HCT116 (cell line): ENCODE measurements around the gene PIK3R1. TPM values are rescaled to one million over a fixed set of nuclear protein-coding genes. Genes with fewer than 3 reads are reported as not detected.

Source experiments
- ATAC-seq: fragments of 200-7000 bp; cut with Tn5 transposase; 2 replicates; pipeline ENCODE4 v1.9.1; 2020; ENCODE audit warnings: mild to moderate bottlenecking, moderate library complexity
- BruUV-seq: library from RNA; stranded (reverse); fragments of 400-500 nt; replicated peaks from 2 replicates; lab custom pipeline; 2021; lab: Mats Ljungman, UMichigan
- CTCF ChIA-PET: fragments of 300-600 bp; sonication (Branson Sonifier 250); formaldehyde crosslinking; loops from one replicate; lab custom pipeline; 2021; ENCODE audit warnings: antibody characterized with exemption; lab: Charles Lee
- POLR2A ChIA-PET: fragments of 300-600, 350-600 bp; sonication (Branson Sonifier 250); formaldehyde crosslinking; loops from one replicate; lab custom pipeline; 2021; ENCODE audit warnings: antibody characterized with exemption; lab: Charles Lee
- RAD21 ChIA-PET, 2 experiments: fragments of 300-600 bp; sonication (Branson Sonifier 250); formaldehyde crosslinking; loops; one replicate each; lab custom pipeline; 2023; ENCODE audit warnings: low total read pairs in 2 of 2; ENCODE audit not compliant: uncharacterized antibody in 2 of 2, unreplicated experiment in 2 of 2, low non-redundant PET in 1 of 2; lab: Charles Lee
- DNase-seq: peaks from one replicate; pipeline ENCODE4 v3.0.0-alpha.2; 2010; ENCODE audit warnings: low read depth, low spot score
- H2AFZ ChIP-seq: fragments of 200-600 bp; shearing (Covaris generic), sonication (generic); 2 replicates; pipeline ENCODE4 v1.6.1; 2017; ENCODE audit warnings: low read depth, mixed run types, mixed read lengths, antibody characterized with exemption, low read length; ENCODE audit not compliant: poor library complexity, severe bottlenecking
- H3K27ac ChIP-seq: 2 replicates; pipeline ENCODE4 v1.5.1; 2012; ENCODE audit warnings: low read depth, low read length
- H3K27me3 ChIP-seq: fragments of 200-600 bp; sonication (generic); 2 replicates; pipeline ENCODE4 v1.6.1; 2016; ENCODE audit warnings: mixed run types, low read length, mixed read lengths; ENCODE audit not compliant: insufficient read depth
- H3K36me3 ChIP-seq, 2 experiments: fragments of 200-500 bp in 1 of 2; fragments of 200-600 bp in 1 of 2; sonication (Bioruptor generic) in 1 of 2; sonication (generic) in 1 of 2; 2 replicates each; pipeline versions ENCODE4 v1.5.1 to v1.6.1; 2014 to 2016; ENCODE audit warnings: low read length in 2 of 2, inconsistent platforms in 1 of 2, mixed read lengths in 1 of 2, mixed run types in 1 of 2; ENCODE audit not compliant: insufficient read depth in 2 of 2, control insufficient read depth in 1 of 2
- H3K4me1 ChIP-seq, 2 experiments: fragments of 200-600 bp in 1 of 2; sonication (generic) in 1 of 2; 2 replicates each; pipeline versions ENCODE4 v1.5.1 to v1.6.1; 2012 to 2017; ENCODE audit warnings: low read length in 2 of 2, inconsistent platforms in 1 of 2, mild to moderate bottlenecking in 1 of 2, mixed read lengths in 1 of 2, mixed run types in 1 of 2, moderate library complexity in 1 of 2; ENCODE audit not compliant: insufficient read depth in 2 of 2, control insufficient read depth in 1 of 2
- H3K4me2 ChIP-seq: fragments of 200-600 bp; sonication (generic); 2 replicates; pipeline ENCODE4 v1.6.1; 2017; ENCODE audit warnings: mixed run types, low read length, mixed read lengths
- H3K4me3 ChIP-seq, 2 experiments: fragments of 200-600 bp in 1 of 2; sonication (generic) in 1 of 2; replicated peaks in 1 of 2; 2 replicates each; pipeline ENCODE4 v1.5.1; 2011 to 2016; ENCODE audit warnings: low read length in 2 of 2, control low read depth in 1 of 2, low read depth in 1 of 2, mild to moderate bottlenecking in 1 of 2, mixed read lengths in 1 of 2, mixed run types in 1 of 2
- H3K79me2 ChIP-seq: fragments of 200-600 bp; sonication (generic); 2 replicates; pipeline ENCODE4 v1.6.1; 2017; ENCODE audit warnings: mild to moderate bottlenecking, mixed run types, low read length, moderate library complexity, mixed read lengths; ENCODE audit not compliant: insufficient read depth
- H3K9ac ChIP-seq: fragments of 200-600 bp; sonication (generic); 2 replicates; pipeline ENCODE4 v1.6.1; 2016; ENCODE audit warnings: low read length, mixed read lengths
- H3K9me2 ChIP-seq: fragments of 200-600 bp; sonication (generic), shearing (Covaris generic); 2 replicates; pipeline ENCODE4 v1.6.1; 2017; ENCODE audit warnings: mixed run types, mild to moderate bottlenecking, moderate library complexity; ENCODE audit not compliant: insufficient read depth
- H3K9me3 ChIP-seq, 2 experiments: fragments of 200-500 bp in 1 of 2; fragments of 200-600 bp in 1 of 2; sonication (Bioruptor generic) in 1 of 2; sonication (generic) in 1 of 2; 2 replicates each; pipeline ENCODE4 v1.6.1; 2014 to 2017; ENCODE audit warnings: low read length in 2 of 2, mixed read lengths in 2 of 2, inconsistent platforms in 1 of 2, low read depth in 1 of 2, mild to moderate bottlenecking in 1 of 2, mixed run types in 1 of 2, moderate library complexity in 1 of 2; ENCODE audit not compliant: control insufficient read depth in 1 of 2, insufficient read depth in 1 of 2
- H4K20me1 ChIP-seq: fragments of 200-600 bp; sonication (generic), shearing (Covaris generic); 2 replicates; pipeline ENCODE4 v1.6.1; 2017; ENCODE audit warnings: mixed run types, mild to moderate bottlenecking, moderate library complexity; ENCODE audit not compliant: insufficient read depth
- ATF3 ChIP-seq: IDR thresholded peaks from 2 replicates; pipeline ENCODE4 v1.6.1; 2012
- CBX3 ChIP-seq: IDR thresholded peaks from 2 replicates; pipeline ENCODE4 v1.6.1; 2012; ENCODE audit warnings: low read depth
- CEBPB ChIP-seq: IDR thresholded peaks from 2 replicates; pipeline ENCODE4 v1.6.1; 2012; ENCODE audit warnings: low read depth
- CTCF ChIP-seq, 3 experiments: fragments of 200-600 bp in 1 of 3; sonication (generic) in 1 of 3; IDR thresholded peaks in 2 of 3; conservative IDR thresholded peaks in 1 of 3; 2 replicates each; pipeline ENCODE4 v1.5.1; 2012 to 2017; ENCODE audit warnings: low read depth in 2 of 3, low read length in 2 of 3, antibody characterized with exemption in 1 of 3, borderline replicate concordance in 1 of 3, control low read depth in 1 of 3, mild to moderate bottlenecking in 1 of 3, mixed read lengths in 1 of 3, mixed run types in 1 of 3, moderate library complexity in 1 of 3; ENCODE audit not compliant: insufficient read depth in 1 of 3
- ELF1 ChIP-seq: IDR thresholded peaks from 2 replicates; pipeline ENCODE4 v1.6.1; 2012; ENCODE audit warnings: low read depth, borderline replicate concordance
- EZH2phosphoT487 ChIP-seq: fragments of 200-600 bp; IDR thresholded peaks from 2 replicates; pipeline ENCODE4 v1.6.1; 2018; ENCODE audit warnings: antibody characterized with exemption, borderline replicate concordance
- FOSL1 ChIP-seq: IDR thresholded peaks from 2 replicates; pipeline ENCODE4 v1.6.1; 2012; ENCODE audit warnings: low read depth
- JUND ChIP-seq: IDR thresholded peaks from 2 replicates; pipeline ENCODE4 v1.6.1; 2012
- MAX ChIP-seq: IDR thresholded peaks from 2 replicates; pipeline ENCODE4 v1.6.1; 2012
- POLR2A ChIP-seq: IDR thresholded peaks from 2 replicates; pipeline ENCODE4 v1.7.0; 2011; ENCODE audit warnings: borderline replicate concordance; ENCODE audit not compliant: insufficient read depth, insufficient read length; ENCODE audit errors: extremely low read depth
- RAD21 ChIP-seq: IDR thresholded peaks from 2 replicates; pipeline ENCODE4 v1.6.1; 2012; ENCODE audit warnings: low read depth, mild to moderate bottlenecking
- SIN3A ChIP-seq: IDR thresholded peaks from 2 replicates; pipeline ENCODE4 v1.6.1; 2012; ENCODE audit warnings: low read depth
- SP1 ChIP-seq: IDR thresholded peaks from 2 replicates; pipeline ENCODE4 v1.6.1; 2012; ENCODE audit warnings: low read depth
- SRF ChIP-seq: IDR thresholded peaks from 2 replicates; pipeline ENCODE4 v1.6.1; 2012; ENCODE audit warnings: low read depth
- TCF7L2 ChIP-seq: IDR thresholded peaks from 2 replicates; pipeline ENCODE4 v1.7.0; 2011; ENCODE audit warnings: borderline replicate concordance, inconsistent platforms; ENCODE audit not compliant: insufficient read depth, insufficient read length; ENCODE audit errors: extremely low read depth
- YY1 ChIP-seq: IDR thresholded peaks from 2 replicates; pipeline ENCODE4 v1.6.1; 2011; ENCODE audit warnings: low read length, low read depth, moderate library complexity, mild to moderate bottlenecking; ENCODE audit not compliant: insufficient replicate concordance; ENCODE audit errors: extremely low read depth
- intact Hi-C: fragments of 100-400 bp; cut with micrococcal nuclease; formaldehyde crosslinking; loops from 2 replicates; pipeline ENCODE4 v1.10.0; 2022
- total RNA-seq: library from RNA; stranded (reverse); gene quantifications from one replicate; pipeline ENCODE4 v1.2.1, GENCODE V29; 2021; ENCODE audit not compliant: unreplicated experiment
- TF ChIP-seq, protein P1 (sequence below): IDR thresholded peaks from 2 replicates; pipeline ENCODE4 v1.6.1; 2011; ENCODE audit warnings: mild to moderate bottlenecking, low read length, moderate library complexity; ENCODE audit not compliant: insufficient replicate concordance; ENCODE audit errors: extremely low read depth
- TF ChIP-seq, protein P2 (sequence below): IDR thresholded peaks from 2 replicates; pipeline ENCODE4 v1.6.1; 2012; ENCODE audit warnings: low read depth

PIK3R1 gene
- total RNA-seq, 1 experiment from 2014 or later, result 7.2 TPM

DNA sequence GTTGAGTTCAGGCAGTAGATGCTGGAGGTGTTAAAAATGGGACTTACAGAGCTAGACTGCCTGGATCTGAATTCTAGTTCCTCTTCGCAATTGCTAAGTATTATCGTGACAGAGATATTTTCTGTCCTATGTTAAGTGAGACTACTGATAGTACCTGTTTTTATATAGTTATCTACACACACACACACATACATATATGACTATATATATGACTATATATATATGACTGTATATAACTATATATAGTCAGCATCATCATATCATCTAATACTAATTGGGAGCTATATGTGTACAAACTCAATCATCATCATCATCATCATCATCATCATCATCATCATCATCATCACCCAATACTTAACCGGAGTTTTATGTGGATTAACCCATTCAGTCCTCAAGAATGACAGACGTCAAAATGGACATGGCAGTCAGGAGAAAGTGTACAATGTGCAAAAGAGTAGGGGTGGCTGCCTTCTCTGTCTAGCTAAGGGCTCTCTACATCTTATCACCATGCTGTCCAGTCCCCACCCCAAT, 7.3 kb downstream of the PIK3R1 start:
- no peaks in the 10 kb centered on the region for H3K9me3 ChIP-seq
- 0 out of 4 replicates have a peak, but pooled peaks cover 0 to 2% of the 10 kb centered on the region in 2 experiments for H3K36me3 ChIP-seq
- ATAC-seq (no peak), DNase-seq (no peak)
- no peak overlapping the region for H2AFZ ChIP-seq
- no peak overlapping the region for H3K9ac ChIP-seq
- peaks cover 0 to 6% of the 10 kb centered on the region in 2 experiments; a peak in 1 of 4 replicates for H3K4me1 ChIP-seq
- intact Hi-C loops, result no loop called here
- no peaks in the 10 kb centered on the region for H4K20me1 ChIP-seq
- TF ChIP-seq RAD21, result no peak
- TF ChIP-seq CBX3, result no peak
- TF ChIP-seq JUND, result no peak
- no peak for TF ChIP-seq YY1
- no peak for TF ChIP-seq POLR2A
- TF ChIP-seq ATF3, result no peak
- TF ChIP-seq SRF, result no peak
- TF ChIP-seq, protein P1, sequence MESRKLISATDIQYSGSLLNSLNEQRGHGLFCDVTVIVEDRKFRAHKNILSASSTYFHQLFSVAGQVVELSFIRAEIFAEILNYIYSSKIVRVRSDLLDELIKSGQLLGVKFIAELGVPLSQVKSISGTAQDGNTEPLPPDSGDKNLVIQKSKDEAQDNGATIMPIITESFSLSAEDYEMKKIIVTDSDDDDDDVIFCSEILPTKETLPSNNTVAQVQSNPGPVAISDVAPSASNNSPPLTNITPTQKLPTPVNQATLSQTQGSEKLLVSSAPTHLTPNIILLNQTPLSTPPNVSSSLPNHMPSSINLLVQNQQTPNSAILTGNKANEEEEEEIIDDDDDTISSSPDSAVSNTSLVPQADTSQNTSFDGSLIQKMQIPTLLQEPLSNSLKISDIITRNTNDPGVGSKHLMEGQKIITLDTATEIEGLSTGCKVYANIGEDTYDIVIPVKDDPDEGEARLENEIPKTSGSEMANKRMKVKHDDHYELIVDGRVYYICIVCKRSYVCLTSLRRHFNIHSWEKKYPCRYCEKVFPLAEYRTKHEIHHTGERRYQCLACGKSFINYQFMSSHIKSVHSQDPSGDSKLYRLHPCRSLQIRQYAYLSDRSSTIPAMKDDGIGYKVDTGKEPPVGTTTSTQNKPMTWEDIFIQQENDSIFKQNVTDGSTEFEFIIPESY, result no peak
- no peak for TF ChIP-seq EZH2phosphoT487
- no peak for TF ChIP-seq ELF1
- no peak for TF ChIP-seq SP1
- TF ChIP-seq TCF7L2, result no peak
- TF ChIP-seq CEBPB, result no peak
- TF ChIP-seq CTCF (IDR thresholded peaks at IDR 0.05 in 2 of 3, conservative IDR thresholded peaks at IDR 0.05 in 1 of 3; ENCODE audit: borderline replicate concordance in 1 of 3, insufficient read depth in 1 of 3, low read depth in 2 of 3, low read length in 2 of 3), result no peak
- TF ChIP-seq, protein P2, sequence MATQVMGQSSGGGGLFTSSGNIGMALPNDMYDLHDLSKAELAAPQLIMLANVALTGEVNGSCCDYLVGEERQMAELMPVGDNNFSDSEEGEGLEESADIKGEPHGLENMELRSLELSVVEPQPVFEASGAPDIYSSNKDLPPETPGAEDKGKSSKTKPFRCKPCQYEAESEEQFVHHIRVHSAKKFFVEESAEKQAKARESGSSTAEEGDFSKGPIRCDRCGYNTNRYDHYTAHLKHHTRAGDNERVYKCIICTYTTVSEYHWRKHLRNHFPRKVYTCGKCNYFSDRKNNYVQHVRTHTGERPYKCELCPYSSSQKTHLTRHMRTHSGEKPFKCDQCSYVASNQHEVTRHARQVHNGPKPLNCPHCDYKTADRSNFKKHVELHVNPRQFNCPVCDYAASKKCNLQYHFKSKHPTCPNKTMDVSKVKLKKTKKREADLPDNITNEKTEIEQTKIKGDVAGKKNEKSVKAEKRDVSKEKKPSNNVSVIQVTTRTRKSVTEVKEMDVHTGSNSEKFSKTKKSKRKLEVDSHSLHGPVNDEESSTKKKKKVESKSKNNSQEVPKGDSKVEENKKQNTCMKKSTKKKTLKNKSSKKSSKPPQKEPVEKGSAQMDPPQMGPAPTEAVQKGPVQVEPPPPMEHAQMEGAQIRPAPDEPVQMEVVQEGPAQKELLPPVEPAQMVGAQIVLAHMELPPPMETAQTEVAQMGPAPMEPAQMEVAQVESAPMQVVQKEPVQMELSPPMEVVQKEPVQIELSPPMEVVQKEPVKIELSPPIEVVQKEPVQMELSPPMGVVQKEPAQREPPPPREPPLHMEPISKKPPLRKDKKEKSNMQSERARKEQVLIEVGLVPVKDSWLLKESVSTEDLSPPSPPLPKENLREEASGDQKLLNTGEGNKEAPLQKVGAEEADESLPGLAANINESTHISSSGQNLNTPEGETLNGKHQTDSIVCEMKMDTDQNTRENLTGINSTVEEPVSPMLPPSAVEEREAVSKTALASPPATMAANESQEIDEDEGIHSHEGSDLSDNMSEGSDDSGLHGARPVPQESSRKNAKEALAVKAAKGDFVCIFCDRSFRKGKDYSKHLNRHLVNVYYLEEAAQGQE, result no peak
- TF ChIP-seq MAX, result no peak
- no peak for TF ChIP-seq FOSL1
- no peak for TF ChIP-seq SIN3A
- no TSS peak for BruUV-seq
- no peak overlapping the region for H3K4me2 ChIP-seq
- CTCF ChIA-PET, result no interaction called here
- H3K4me3 ChIP-seq, result no peak overlapping the region
- H3K9me2 ChIP-seq, result no peaks in the 10 kb centered on the region
- no peaks in the 10 kb centered on the region for H3K27me3 ChIP-seq
- RAD21 ChIA-PET, result no interaction called here
- 0 out of 2 replicates have a peak, but pooled peaks cover under 1% of the 10 kb centered on the region for H3K79me2 ChIP-seq
- POLR2A ChIA-PET, result interaction anchor here (0.6 kb wide), 1 partner anchor 1161 kb away, joined by 3 read pairs; no protein-coding TSS in a partner anchor
- H3K27ac ChIP-seq, result no peak overlapping the region
